ENCODE results near the gene ATP5ME. TPM values are rescaled to one million over a fixed set of nuclear protein-coding genes. Genes with fewer than 3 reads are reported as not detected.
A peak's percentile ranks its signal among the peaks of the same experiment; 100 is the strongest.

Gene ATP5ME
- total RNA-seq, 1 donor from 2014 or later, result 255 TPM

GRCh38 chr4:683247-683897, 9.3 kb upstream of the ATP5ME start:
- no peak overlapping the region for H3K9ac ChIP-seq (ENCODE audit: low read length)
- peak overlapping the region; percentile 26 for H3K27ac Mint-ChIP-seq (ENCODE audit: unreplicated experiment)

DNA sequence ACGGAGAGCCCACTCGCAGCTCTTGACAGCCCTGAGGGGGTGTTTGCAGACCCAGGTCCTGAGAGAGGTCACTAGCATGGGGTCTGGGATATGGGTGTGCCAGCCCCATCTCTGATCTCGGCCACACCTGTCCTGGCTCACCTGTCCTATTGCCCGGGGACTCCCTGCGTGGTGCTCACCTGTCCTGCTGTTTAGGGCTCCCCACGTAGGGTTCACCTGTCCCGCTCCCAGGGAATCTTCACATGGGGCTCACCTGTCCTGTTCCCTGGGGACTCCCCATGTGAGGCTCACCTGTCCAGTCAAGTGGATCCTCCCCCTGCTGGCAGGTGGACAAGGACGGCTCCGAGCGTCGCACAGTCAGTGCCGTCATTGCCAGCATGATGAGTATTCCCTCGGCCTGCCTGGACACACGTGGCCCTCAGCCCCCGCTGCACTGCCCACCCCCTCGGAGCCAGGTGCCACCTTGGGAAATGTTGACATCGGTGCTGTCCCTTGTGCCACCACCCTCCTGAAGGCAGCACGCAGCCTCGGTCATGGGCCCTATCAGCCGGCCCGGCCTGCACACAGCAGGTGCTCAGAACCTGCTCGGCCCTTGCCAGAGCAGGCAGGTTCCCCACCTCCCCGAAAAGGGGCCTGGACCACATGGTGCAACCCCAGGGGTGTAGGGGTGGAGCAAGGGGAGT, 8.6 kb upstream of the ATP5ME start:
- FAIRE-seq (no peak), DNase-seq (ENCODE audit: low read depth) (no peak)
- Mint-ChIP-seq H3K4me1 (ENCODE audit: low read depth, unreplicated experiment) (peaks cover 19% of the 10 kb centered on the region), H3K27me3 (ENCODE audit: low read depth, unreplicated experiment) (peaks cover 3% of the 10 kb centered on the region), H3K9me3 (ENCODE audit: unreplicated experiment) (no peaks in the 10 kb centered on the region), H3K36me3 (ENCODE audit: low read depth, unreplicated experiment) (peaks cover 4% of the 10 kb centered on the region), H3K4me3 (ENCODE audit: unreplicated experiment) (no peak overlapping the region), H3K27ac (ENCODE audit: unreplicated experiment) (peak overlapping the region; percentile 66)
- Histone ChIP-seq H3K27me3 (ENCODE audit: insufficient read depth, low read length) (no peaks in the 10 kb centered on the region), H4K20me1 (ENCODE audit: insufficient read depth, low read length) (no peaks in the 10 kb centered on the region), H3K79me2 (ENCODE audit: insufficient read depth, low read length) (no peaks in the 10 kb centered on the region), H3K36me3 (ENCODE audit: insufficient read depth, low read length) (no peaks in the 10 kb centered on the region), H3K9me3 (ENCODE audit: insufficient read depth, low read depth, low read length) (no peaks in the 10 kb centered on the region), H3K9ac (ENCODE audit: low read length) (no peak overlapping the region), H3K4me2 (ENCODE audit: low read length) (no peak overlapping the region), H3K4me3 (ENCODE audit: insufficient read depth, low read depth, low read length) (no peak overlapping the region), H3K27ac (ENCODE audit: low read depth, low read length) (no peak overlapping the region), H2AFZ (ENCODE audit: low read depth, low read length) (no peak overlapping the region), H3K4me1 (ENCODE audit: insufficient read depth, low read length) (peaks cover 16% of the 10 kb centered on the region)
- TF ChIP-seq, protein P1, sequence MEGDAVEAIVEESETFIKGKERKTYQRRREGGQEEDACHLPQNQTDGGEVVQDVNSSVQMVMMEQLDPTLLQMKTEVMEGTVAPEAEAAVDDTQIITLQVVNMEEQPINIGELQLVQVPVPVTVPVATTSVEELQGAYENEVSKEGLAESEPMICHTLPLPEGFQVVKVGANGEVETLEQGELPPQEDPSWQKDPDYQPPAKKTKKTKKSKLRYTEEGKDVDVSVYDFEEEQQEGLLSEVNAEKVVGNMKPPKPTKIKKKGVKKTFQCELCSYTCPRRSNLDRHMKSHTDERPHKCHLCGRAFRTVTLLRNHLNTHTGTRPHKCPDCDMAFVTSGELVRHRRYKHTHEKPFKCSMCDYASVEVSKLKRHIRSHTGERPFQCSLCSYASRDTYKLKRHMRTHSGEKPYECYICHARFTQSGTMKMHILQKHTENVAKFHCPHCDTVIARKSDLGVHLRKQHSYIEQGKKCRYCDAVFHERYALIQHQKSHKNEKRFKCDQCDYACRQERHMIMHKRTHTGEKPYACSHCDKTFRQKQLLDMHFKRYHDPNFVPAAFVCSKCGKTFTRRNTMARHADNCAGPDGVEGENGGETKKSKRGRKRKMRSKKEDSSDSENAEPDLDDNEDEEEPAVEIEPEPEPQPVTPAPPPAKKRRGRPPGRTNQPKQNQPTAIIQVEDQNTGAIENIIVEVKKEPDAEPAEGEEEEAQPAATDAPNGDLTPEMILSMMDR (IDR thresholded peaks at IDR 0.05; ENCODE audit: insufficient read depth, low read depth, low read length), result no peak
- TF ChIP-seq EZH2 (IDR thresholded peaks at IDR 0.05; ENCODE audit: insufficient read depth, low read length), result no peak

More at GRCh38 chr4:683247-683897, 9.3 kb upstream of the ATP5ME start:
- Histone ChIP-seq H4K20me1 (ENCODE audit: insufficient read depth, low read length) (no peaks in the 10 kb centered on the region), H3K79me2 (ENCODE audit: insufficient read depth, low read length) (no peaks in the 10 kb centered on the region), H3K4me2 (ENCODE audit: low read length) (no peak overlapping the region), H3K9me3 (ENCODE audit: insufficient read depth, low read depth, low read length) (no peaks in the 10 kb centered on the region), H3K36me3 (ENCODE audit: insufficient read depth, low read length) (no peaks in the 10 kb centered on the region), H3K4me1 (ENCODE audit: insufficient read depth, low read length) (peaks cover 23% of the 10 kb centered on the region), H3K27me3 (ENCODE audit: insufficient read depth, low read length) (no peaks in the 10 kb centered on the region), H3K4me3 (ENCODE audit: insufficient read depth, low read depth, low read length) (no peak overlapping the region), H3K27ac (ENCODE audit: low read depth, low read length) (no peak overlapping the region), H2AFZ (ENCODE audit: low read depth, low read length) (no peak overlapping the region)
- no peak for DNase-seq (ENCODE audit: low read depth)
- FAIRE-seq, result no peak
- Mint-ChIP-seq H3K4me1 (ENCODE audit: low read depth, unreplicated experiment) (peaks cover 19% of the 10 kb centered on the region), H3K9me3 (ENCODE audit: unreplicated experiment) (no peaks in the 10 kb centered on the region), H3K4me3 (ENCODE audit: unreplicated experiment) (no peak overlapping the region), H3K27me3 (ENCODE audit: low read depth, unreplicated experiment) (peaks cover 3% of the 10 kb centered on the region), H3K36me3 (ENCODE audit: low read depth, unreplicated experiment) (peaks cover 4% of the 10 kb centered on the region)
- TF ChIP-seq, protein P1 (IDR thresholded peaks at IDR 0.05; ENCODE audit: insufficient read depth, low read depth, low read length), result no peak
- TF ChIP-seq EZH2 (IDR thresholded peaks at IDR 0.05; ENCODE audit: insufficient read depth, low read length), result no peak

Measured in astrocyte (in vitro differentiated cells and primary cell).